Kidney capillary endothelial cell (primary cell): ENCODE measurements around the gene RAB11FIP2.
A peak's percentile ranks its signal among the peaks of the same experiment; 100 is the strongest.
"Not testable (repeated sequence)": the region's sequence is repeated elsewhere in the genome, so short reads cannot be mapped to it uniquely, and the experiment has no call there.

Experiments
- DNase-seq: peaks from one replicate; pipeline ENCODE4 v3.0.0-alpha.2; 2018; ENCODE audit warnings: low spot score

The RAB11FIP2 gene

DNA sequence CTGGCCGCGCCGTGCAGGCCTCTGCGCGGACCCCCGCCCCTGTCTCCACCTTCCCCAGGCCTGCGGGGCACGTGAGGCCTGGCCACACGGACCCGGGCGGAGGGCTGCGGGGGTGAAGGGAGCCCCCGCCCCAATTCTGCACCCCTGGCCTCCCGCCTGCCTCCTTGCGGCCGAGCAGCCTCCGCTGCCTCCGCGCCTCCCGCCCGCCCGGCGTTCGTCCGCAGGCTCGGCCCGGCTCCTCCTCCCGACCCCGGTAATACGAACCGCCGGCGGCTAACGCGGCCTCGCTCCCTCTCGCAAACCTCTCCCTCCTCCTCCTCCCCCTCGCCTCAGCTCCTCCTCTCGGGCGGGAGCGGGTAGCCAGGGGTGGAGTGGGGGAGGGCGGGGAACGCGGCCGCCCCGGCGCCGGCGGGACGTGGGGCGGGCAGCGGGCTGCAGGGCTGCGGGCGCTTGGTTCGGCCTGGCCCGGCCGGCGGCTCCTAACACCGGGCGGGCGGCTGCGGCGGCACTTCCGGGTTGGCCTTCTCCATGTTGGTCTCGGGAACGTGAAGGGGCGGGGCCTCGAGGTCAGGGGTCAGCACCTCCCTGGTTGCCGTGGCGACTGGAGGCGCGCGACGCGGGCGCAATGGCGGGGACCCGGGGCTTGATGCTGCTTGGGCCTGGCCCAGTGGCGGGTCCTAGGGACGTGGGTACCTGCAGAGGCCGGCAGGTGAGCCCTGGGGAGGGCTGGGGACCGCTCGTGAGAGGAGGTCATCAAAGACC lies at the start of gene RAB11FIP2:
Gene RAB11FIP2, minus strand, starts transcription at position 547 of the 762 bp plus-strand sequence. CDS start 778 bp downstream, outside the sequence.
- DNase-seq, result peak; percentile 75

- no peak for DNase-seq
These were observed 49.3 kb upstream of the RAB11FIP2 start for GRCh38 chr10:118096022-118096421.

DNA sequence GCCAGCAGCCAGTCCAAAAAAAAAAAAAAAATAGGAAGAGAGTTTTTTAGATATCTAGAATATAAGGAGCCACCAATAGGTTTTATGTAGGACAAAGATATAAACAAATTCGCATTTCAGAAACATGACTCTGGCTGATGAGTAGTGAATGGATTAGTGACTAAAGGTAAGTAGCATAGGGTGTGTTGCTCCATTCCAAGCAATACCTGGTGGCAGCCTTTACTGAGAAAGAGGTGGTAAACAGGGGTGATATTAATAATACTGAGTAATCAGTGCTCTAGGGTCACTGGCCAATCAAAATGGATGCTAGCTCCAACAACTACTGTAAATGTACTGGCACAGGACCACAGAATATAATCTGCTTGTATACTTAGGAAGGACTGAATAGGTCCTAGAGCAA lies 45.5 kb upstream of the RAB11FIP2 start:
- DNase-seq, result no peak

GRCh38 chr10:118080817-118081216 lies 34.1 kb upstream of the RAB11FIP2 start:
- DNase-seq, result no peak

- no peak for DNase-seq
These were observed 30.0 kb upstream of the RAB11FIP2 start for GRCh38 chr10:118076705-118077104.

GRCh38 chr10:118072840-118073239 lies 26.1 kb upstream of the RAB11FIP2 start:
- no peak for DNase-seq

GRCh38 chr10:118067389-118067788 lies 20.6 kb upstream of the RAB11FIP2 start:
- not testable (repeated sequence) for DNase-seq

DNA sequence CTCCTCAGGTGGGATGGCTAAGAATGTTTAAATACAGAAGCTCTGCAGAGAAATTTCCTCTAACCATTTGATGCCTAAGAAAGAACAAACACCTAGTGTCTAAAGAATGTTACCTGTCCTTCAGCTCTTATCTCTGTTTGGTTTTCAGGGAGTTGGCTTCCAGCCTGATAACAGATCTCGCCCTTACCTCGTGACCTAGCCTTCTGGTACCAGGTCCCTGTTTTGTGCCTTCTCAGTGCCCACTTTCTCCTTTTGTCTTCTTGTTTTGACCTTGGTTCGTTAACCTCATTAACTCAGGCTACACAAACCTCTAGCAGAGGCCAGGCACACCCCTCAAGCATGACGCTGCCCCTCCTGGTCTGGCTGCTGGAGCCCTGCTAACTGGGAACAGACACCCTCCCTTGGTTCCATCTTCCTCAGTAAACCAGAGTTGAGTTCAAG lies 16.1 kb upstream of the RAB11FIP2 start:
- DNase-seq, result no peak

DNA sequence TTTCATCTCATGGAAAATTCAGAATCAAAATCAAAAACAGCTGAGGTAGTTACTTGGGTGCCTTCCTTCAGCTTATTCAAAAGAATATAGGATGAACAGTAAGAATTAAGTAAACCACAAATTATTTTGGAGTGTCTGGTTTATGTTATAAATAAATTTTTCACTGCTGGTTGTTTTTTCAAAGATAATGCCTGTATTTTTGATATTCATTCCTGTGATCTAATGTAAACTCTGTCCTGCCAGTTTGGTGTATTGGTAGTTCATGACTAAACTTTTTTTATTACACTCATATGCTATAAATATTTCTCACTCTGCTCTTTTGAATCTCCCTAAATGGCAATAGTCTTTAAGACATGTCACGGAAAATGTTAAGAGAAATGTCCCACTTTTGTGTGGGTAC lies 11.6 kb upstream of the RAB11FIP2 start:
- no peak for DNase-seq

DNA sequence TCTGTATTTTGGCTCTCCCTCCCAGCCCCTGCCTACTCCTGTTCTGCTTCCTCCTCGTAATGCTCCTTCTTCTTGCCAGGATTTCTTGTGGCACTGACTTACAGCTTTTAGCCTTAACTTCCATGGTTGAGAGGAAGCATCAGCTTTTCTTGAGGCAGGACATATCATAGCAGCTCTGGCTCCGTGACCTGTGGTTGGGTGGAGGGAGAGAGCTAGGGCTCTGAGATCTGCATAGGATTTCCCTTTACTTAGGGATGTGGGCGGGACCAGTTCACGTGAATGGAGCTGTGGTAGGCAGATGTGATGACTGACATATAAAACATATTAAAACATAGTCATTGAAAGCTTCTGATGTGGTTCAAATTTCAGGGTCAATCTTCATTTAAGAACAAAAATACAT lies 10.6 kb upstream of the RAB11FIP2 start:
- DNase-seq, result no peak

DNA sequence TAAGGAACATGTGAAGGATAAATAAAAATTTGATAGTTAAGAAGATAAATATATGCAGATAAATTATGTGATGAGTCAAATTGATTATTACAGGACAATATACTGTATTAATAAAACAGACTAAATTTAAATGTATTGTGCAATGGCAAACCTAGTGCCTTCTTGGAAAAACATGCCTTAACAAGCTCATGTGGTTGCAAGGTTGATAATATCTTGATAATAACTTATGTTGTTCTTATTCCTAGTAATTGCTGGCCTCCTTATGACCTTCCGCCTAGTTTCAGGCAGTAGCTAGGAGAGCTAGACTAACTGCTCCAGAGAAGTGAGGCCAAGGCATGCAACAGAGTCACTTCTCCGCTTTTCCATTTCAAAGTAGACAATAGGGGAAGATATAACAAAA lies 7.6 kb upstream of the RAB11FIP2 start:
- DNase-seq, result no peak

- DNase-seq, result no peak
These were observed 6.1 kb upstream of the RAB11FIP2 start for GRCh38 chr10:118052816-118053215.

- DNase-seq, result no peak
These were observed 1.1 kb upstream of the RAB11FIP2 start for GRCh38 chr10:118047880-118048279.

DNA sequence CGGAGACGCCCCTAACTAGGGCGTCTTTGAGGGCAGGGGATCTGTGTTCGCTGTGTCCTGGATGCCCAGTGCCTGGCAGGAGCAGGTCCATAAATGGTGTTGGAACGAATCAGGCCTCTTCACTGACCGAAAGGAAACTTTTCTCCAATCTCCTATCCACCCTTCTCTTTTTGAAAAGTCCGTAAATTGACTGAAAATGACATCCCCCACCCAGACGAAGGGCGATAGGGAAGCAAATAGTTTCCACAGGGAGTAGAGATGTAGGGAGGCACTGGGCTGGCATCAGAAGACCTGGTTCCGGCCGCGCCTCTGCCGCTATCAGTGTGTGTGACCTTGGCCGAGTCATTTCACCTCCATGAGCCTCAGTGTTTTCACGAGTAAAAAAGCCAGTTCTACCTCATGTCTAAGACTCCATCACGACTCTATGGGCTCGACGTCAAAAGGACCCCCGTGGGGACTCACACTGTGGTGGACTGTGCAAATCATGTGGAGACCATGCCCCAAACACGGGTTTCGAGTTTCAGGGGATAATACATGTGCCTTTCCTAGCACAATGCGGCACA lies 497 bp upstream of the RAB11FIP2 start:
- no peak for DNase-seq

DNA sequence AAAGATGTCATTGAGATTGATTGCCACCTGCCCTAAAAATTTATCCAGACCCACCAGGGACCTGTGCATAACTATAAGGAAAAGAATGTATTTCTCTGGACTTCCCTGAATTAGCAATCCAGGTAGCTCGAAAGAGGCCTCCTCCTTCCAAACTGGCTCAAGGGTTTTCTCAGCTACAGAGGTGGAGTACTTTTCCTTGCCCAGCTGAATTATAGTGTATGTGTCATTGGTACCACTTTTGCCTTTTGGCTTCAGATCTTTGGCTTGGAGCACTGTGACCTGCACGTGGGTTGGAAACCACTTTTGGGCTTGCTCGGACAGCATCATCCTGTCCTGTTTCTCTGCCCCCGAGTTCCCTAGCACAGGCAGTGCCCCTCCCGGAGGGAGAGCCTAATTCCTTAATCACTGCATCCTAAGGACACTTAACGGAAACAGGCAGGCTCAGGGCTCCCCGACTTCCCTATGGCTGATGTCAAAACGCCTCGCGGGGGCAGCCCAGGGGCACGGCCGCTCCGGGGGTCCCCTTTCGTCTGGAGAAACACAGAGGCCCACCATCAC lies 825 bp downstream of the RAB11FIP2 start:
- peak; percentile 23 for DNase-seq

- peak; percentile 2 for DNase-seq
These were observed 1.4 kb downstream of the RAB11FIP2 start for GRCh38 chr10:118045158-118045836.

DNA sequence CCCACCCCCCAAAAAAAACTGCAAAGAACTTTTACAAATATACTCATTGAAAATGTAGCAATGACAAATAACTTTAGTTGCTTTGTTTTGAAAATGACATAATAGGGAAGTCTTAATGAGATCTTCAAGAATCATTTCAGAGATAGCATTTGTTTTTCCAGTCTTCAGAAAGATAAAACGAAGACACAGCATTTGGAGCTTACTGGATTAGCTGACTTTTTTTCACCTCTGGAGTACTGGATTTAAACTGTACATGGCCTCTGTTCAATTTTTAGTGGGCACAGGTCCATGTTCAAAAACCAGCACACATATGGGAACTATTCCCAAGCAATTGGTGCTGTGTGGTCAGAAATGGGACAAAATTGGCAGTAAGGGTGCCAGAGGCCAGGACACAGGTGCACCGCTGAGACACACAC lies 3.9 kb downstream of the RAB11FIP2 start:
- DNase-seq, result no peak

GRCh38 chr10:118042336-118042735 lies 4.4 kb downstream of the RAB11FIP2 start:
- no peak for DNase-seq

GRCh38 chr10:118041316-118041715 lies 5.4 kb downstream of the RAB11FIP2 start:
- DNase-seq, result no peak

GRCh38 chr10:118036281-118036875 lies 10.4 kb downstream of the RAB11FIP2 start:
- no peak for DNase-seq

- DNase-seq, result no peak
These were observed 11.3 kb downstream of the RAB11FIP2 start for GRCh38 chr10:118035354-118036005.

GRCh38 chr10:118034791-118035261 lies 11.9 kb downstream of the RAB11FIP2 start:
- no peak for DNase-seq
